SU-DHL-6 (cell line): ENCODE results near the gene PTGES3L.

Experiments used
- EZH2phosphoT487 ChIP-seq: fragments of 200-600 bp; sonication (generic), shearing (Covaris generic); conservative IDR thresholded peaks from 2 replicates; pipeline ENCODE4 v1.6.1; 2018; ENCODE audit warnings: mild to moderate bottlenecking, antibody characterized with exemption, low read length, moderate library complexity, mixed read lengths
- TF ChIP-seq, protein P1 (sequence below): fragments of 200-600 bp; sonication (generic); IDR thresholded peaks from one replicate; pipeline ENCODE4 v1.5.1; 2017; ENCODE audit warnings: antibody characterized with exemption, mild to moderate bottlenecking, low read length, moderate library complexity; ENCODE audit not compliant: insufficient read depth, poor library complexity, severe bottlenecking

DNA sequence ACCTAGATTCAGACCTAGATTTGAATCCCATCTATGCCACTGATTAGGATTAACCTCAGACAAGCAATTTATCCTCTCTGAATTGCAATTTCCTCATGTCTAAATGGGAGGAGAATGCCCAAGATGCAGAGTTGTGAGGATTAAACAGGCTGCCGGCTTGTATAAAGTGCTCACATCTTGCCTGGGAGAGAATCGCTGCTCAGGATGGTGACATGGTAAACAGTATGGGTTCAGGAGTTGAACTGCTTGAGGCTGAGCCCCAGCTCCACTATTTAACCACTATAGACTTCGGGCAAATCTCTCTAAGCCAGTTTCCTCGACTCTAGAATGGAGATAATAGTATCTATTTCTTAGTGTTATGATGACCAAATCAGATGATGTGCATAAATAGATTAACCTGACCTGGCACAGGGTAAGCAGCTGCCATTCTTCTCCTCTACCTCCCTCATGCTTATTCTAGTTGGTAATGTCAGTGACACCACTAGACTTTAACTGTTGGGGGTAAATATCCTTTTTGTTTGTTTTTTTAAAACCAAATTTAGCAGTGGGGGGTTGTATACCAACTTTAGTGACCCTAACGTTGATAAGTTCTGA, 17.6 kb upstream of the PTGES3L start:
- TF ChIP-seq, protein P1, sequence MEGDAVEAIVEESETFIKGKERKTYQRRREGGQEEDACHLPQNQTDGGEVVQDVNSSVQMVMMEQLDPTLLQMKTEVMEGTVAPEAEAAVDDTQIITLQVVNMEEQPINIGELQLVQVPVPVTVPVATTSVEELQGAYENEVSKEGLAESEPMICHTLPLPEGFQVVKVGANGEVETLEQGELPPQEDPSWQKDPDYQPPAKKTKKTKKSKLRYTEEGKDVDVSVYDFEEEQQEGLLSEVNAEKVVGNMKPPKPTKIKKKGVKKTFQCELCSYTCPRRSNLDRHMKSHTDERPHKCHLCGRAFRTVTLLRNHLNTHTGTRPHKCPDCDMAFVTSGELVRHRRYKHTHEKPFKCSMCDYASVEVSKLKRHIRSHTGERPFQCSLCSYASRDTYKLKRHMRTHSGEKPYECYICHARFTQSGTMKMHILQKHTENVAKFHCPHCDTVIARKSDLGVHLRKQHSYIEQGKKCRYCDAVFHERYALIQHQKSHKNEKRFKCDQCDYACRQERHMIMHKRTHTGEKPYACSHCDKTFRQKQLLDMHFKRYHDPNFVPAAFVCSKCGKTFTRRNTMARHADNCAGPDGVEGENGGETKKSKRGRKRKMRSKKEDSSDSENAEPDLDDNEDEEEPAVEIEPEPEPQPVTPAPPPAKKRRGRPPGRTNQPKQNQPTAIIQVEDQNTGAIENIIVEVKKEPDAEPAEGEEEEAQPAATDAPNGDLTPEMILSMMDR, result no peak
- TF ChIP-seq EZH2phosphoT487, result no peak
